Transverse colon (tissue), 4 donors: Measurements from ENCODE around the gene AFF1. TPM values are rescaled to one million over a fixed set of nuclear protein-coding genes. Genes with fewer than 3 reads are reported as not detected.

Experiments
- DNase-seq: peaks from one replicate; pipeline ENCODE4 v3.0.0-alpha.2; 2019
- H3K27ac ChIP-seq, 4 donors: fragments of 200-600 bp; sonication (generic); 2 replicates each; pipeline ENCODE4 v1.5.1; 2016 to 2018; ENCODE audit warnings: inconsistent platforms in 4 of 4
- H3K27me3 ChIP-seq: fragments of 200-600 bp; sonication (generic); 2 replicates; pipeline ENCODE4 v1.5.1; 2017; ENCODE audit warnings: inconsistent platforms
- H3K36me3 ChIP-seq, 4 donors: fragments of 200-600 bp; sonication (generic); 2 replicates each; pipeline ENCODE4 v1.5.1; 2017 to 2019; ENCODE audit warnings: inconsistent platforms in 4 of 4
- H3K4me1 ChIP-seq, 4 donors: fragments of 200-600 bp; sonication (generic); 2 replicates each; pipeline ENCODE4 v1.5.1; 2017 to 2020; ENCODE audit warnings: inconsistent platforms in 4 of 4
- H3K4me3 ChIP-seq, 4 donors: fragments of 200-600 bp; sonication (generic); 1 replicate in 1 of 4; 2 replicates in 3 of 4; pipeline versions ENCODE4 v1.5.1 to v1.6.1; 2017 to 2019; ENCODE audit warnings: inconsistent platforms in 4 of 4
- H3K9me3 ChIP-seq, 2 donors: fragments of 200-600 bp; sonication (generic); 2 replicates each; pipeline ENCODE4 v1.5.1; 2017 to 2019; ENCODE audit warnings: inconsistent platforms in 2 of 2
- CTCF ChIP-seq, 5 experiments: fragments of 200-600 bp in 3 of 5; fragments of 450-650 bp in 2 of 5; sonication (generic) in 3 of 5; IDR thresholded peaks; 1 replicate in 2 of 5; 2 replicates in 3 of 5; pipeline ENCODE4 v1.5.1; 2016 to 2017; ENCODE audit warnings: antibody characterized with exemption in 5 of 5, inconsistent platforms in 3 of 5, mild to moderate bottlenecking in 2 of 5, moderate library complexity in 1 of 5
- EP300 ChIP-seq: sonication (generic); formaldehyde crosslinking; IDR thresholded peaks from one replicate; pipeline ENCODE4 v1.6.1; 2017; ENCODE audit warnings: antibody characterized with exemption, low read depth
- POLR2A ChIP-seq: fragments of 450-650 bp; IDR thresholded peaks from one replicate; pipeline ENCODE4 v1.6.1; 2016; ENCODE audit warnings: antibody characterized with exemption, mild to moderate bottlenecking, moderate library complexity
- POLR2AphosphoS5 ChIP-seq, 3 donors: sonication (generic); formaldehyde crosslinking; IDR thresholded peaks; one replicate each; pipeline ENCODE4 v1.6.1; 2016; ENCODE audit warnings: antibody characterized with exemption in 3 of 3
- WGBS, 2 donors: methylation state at CpG; one replicate each; pipeline ENCODE4 v1.1.5; 2018; ENCODE audit warnings: low coverage in 1 of 2; 5-methylcytosine and 5-hydroxymethylcytosine counted together
- in situ Hi-C, 4 donors: fragments of 200-750 bp; cut with MboI; loops; one replicate each; pipeline versions ENCODE4 v1.15.0 to v1.15.1; 2017; ENCODE audit warnings: low sequenced_read_pairs in 3 of 4, low pct_ligation_motif_present in 1 of 4, low pct_unique_long_range_greater_than_20kb in 1 of 4
- intact Hi-C: fragments of 100-400 bp; cut with DNase I; formaldehyde crosslinking; loops from one replicate; pipeline ENCODE4 v1.15.1; 2023; ENCODE audit warnings: low total_unique reads
- total RNA-seq, 4 donors: library from RNA; depleted of rRNA; stranded (reverse); fragments of >200 nt; gene quantifications; one replicate each; pipeline ENCODE4 v1.1.0, GENCODE V29; 2016

Gene AFF1
- total RNA-seq, 4 donors from 2014 or later: 77.1 to 151 (median 97.0) TPM

- DNase-seq: peak; percentile 73
- Histone ChIP-seq H3K27ac (peak overlapping the region; percentile 94 to 98 (median 97)), H3K4me3 (peak overlapping the region; percentile 61 to 73 (median 64)), H3K9me3 (no peaks in the 10 kb centered on the region), H3K4me1 (peaks cover 24 to 65% (median 51%) of the 10 kb centered on the region in 4 donors), H3K27me3 (no peaks in the 10 kb centered on the region), H3K36me3 (no peaks in the 10 kb centered on the region)
- in situ Hi-C loops (loop anchor here in 2 of 4 donors (5.0 to 10.0 kb wide), 2 partner anchors 70 to 73 kb away; partner anchors contain the start of gene AFF1 (in 2 of the 2)), intact Hi-C loops (loop anchor here (2.0 to 10.0 kb wide), 3 partner anchors 47 to 77 kb away; partner anchors contain the start of gene AFF1)
- peak; percentile 18 to 20 (median 20) for TF ChIP-seq POLR2AphosphoS5 (IDR thresholded peaks at IDR 0.05)
- no peak for TF ChIP-seq EP300
- TF ChIP-seq POLR2A: no peak
- no peak for TF ChIP-seq CTCF (IDR thresholded peaks at IDR 0.05)
- 0 to 2% methylated on average over 12 to 22 of the region's 22 CpGs for WGBS, 2 donors
Observed at GRCh38 chr4:87007528-87008446, 73.0 kb downstream of the AFF1 start.

GRCh38 chr4:87009095-87009648, 74.4 kb downstream of the AFF1 start:
- H3K9me3 ChIP-seq: no peaks in the 10 kb centered on the region
- in situ Hi-C loops (loop anchor here in 2 of 4 donors (5.0 to 10.0 kb wide), 2 partner anchors 72 to 74 kb away; partner anchors contain the start of gene AFF1 (in 2 of the 2)), intact Hi-C loops (loop anchor here (10.0 kb wide), 2 partner anchors 46 to 76 kb away; no protein-coding TSS in a partner anchor)
- H3K27me3 ChIP-seq: no peaks in the 10 kb centered on the region
- no peak for TF ChIP-seq CTCF (IDR thresholded peaks at IDR 0.05)
- peak in 1 of 3 donors; percentile 29 for TF ChIP-seq POLR2AphosphoS5 (IDR thresholded peaks at IDR 0.05)
- H3K36me3 ChIP-seq: no peaks in the 10 kb centered on the region
- peak overlapping the region in 3 of 4 donors; percentile 61 to 73 (median 65) for H3K4me3 ChIP-seq
- peak overlapping the region; percentile 94 to 98 (median 97) for H3K27ac ChIP-seq
- DNase-seq: peak; percentile 44
- 30 to 50% methylated on average over 1 to 2 of the region's 2 CpGs for WGBS, 2 donors
- H3K4me1 ChIP-seq: peaks cover 30 to 79% (median 64%) of the 10 kb centered on the region in 4 donors

- no peak for DNase-seq
- H3K4me1 ChIP-seq: peaks cover 28 to 81% (median 70%) of the 10 kb centered on the region in 4 donors
- no peaks in the 10 kb centered on the region for H3K36me3 ChIP-seq
- no peak overlapping the region for H3K4me3 ChIP-seq
- H3K27ac ChIP-seq: peak overlapping the region; percentile 94 to 98 (median 97)
- 56 to 63% methylated on average over 1 of the region's 1 CpG for WGBS, 2 donors
- TF ChIP-seq POLR2AphosphoS5 (IDR thresholded peaks at IDR 0.05) (no peak), CTCF (IDR thresholded peaks at IDR 0.05) (no peak), EP300 (no peak), POLR2A (no peak)
- in situ Hi-C loops: no loop called here
- intact Hi-C loops: no loop called here
- no peaks in the 10 kb centered on the region for H3K9me3 ChIP-seq
- H3K27me3 ChIP-seq: no peaks in the 10 kb centered on the region
Observed at GRCh38 chr4:87010192-87010591, 75.4 kb downstream of the AFF1 start.
